ENCODE data around the gene COL4A5. TPM values are rescaled to one million over a fixed set of nuclear protein-coding genes. Genes with fewer than 3 reads are reported as not detected.

COL4A5 gene
- total and polyA plus RNA-seq, 2 donors (not counting 3 experiments of a cell fraction or from before 2014, with no cell fraction given): 15.4 to 28.8 TPM

GRCh38 chrX:108701633-108702032 is 262.0 kb downstream of the COL4A5 start:
- intact Hi-C loops (cut with micrococcal nuclease): no loop called here
- Histone ChIP-seq H3K9me3 (replicated peaks; ENCODE audit: control insufficient read depth, insufficient read depth, low read length) (no peaks in the 10 kb centered on the region), H4K20me1 (replicated peaks; ENCODE audit: control insufficient read depth, extremely low read depth, insufficient read depth, low read length) (no peaks in the 10 kb centered on the region), H3K36me3 (ENCODE audit: control insufficient read depth in 2 of 2, extremely low read depth in 1 of 2, insufficient read depth in 2 of 2, low read length in 2 of 2) (no peaks in the 10 kb centered on the region), H3K4me2 (ENCODE audit: insufficient read depth, low read length) (no peak overlapping the region), H3K9me1 (replicated peaks; ENCODE audit: control insufficient read depth, extremely low read depth, insufficient read depth, low read length) (no peaks in the 10 kb centered on the region), H3K79me2 (ENCODE audit: control insufficient read depth, insufficient read depth, low read length) (no peaks in the 10 kb centered on the region), H2AFZ (ENCODE audit: low read depth, low read length) (no peak overlapping the region), H3K4me1 (ENCODE audit: control insufficient read depth, extremely low read depth, insufficient read depth, low read length) (no peaks in the 10 kb centered on the region), H3K27ac (ENCODE audit: insufficient read depth, low read depth, low read length) (no peak overlapping the region), H3K9ac (replicated peaks; ENCODE audit: extremely low read depth, insufficient read depth, low read length) (no peak overlapping the region), H3K4me3 (replicated peaks in 1 of 3; ENCODE audit: insufficient read depth in 1 of 3, low read depth in 1 of 3, low read length in 3 of 3) (no peak overlapping the region), H3K27me3 (ENCODE audit: control insufficient read depth in 2 of 2, insufficient read depth in 2 of 2, low read length in 2 of 2) (no peaks in the 10 kb centered on the region)
- ChIA-PET POLR2A (no interaction called here), CTCF (interaction anchor here (7.7 kb wide), 1 partner anchor 683 kb away, joined by 250 read pairs; no protein-coding TSS in a partner anchor)
- no peak for TF ChIP-seq MYC (IDR thresholded peaks at IDR 0.05; ENCODE audit: low read depth, low read length)
- no peak for TF ChIP-seq MAX (IDR thresholded peaks at IDR 0.05; ENCODE audit: insufficient read depth, insufficient read length)
- no peak for TF ChIP-seq POLR2AphosphoS5 (IDR thresholded peaks at IDR 0.05; ENCODE audit: insufficient read depth, low read depth, low read length)
- TF ChIP-seq CTCF (IDR thresholded peaks at IDR 0.05; ENCODE audit: extremely low read depth in 1 of 2, insufficient read depth in 1 of 2, low read depth in 1 of 2, low read length in 2 of 2): no peak
- TF ChIP-seq JUN (IDR thresholded peaks at IDR 0.05; ENCODE audit: borderline replicate concordance, insufficient read depth, insufficient read length, low read depth): no peak
- no peak for TF ChIP-seq POLR2A (IDR thresholded peaks at IDR 0.05; ENCODE audit: low read depth, low read length)
- TF ChIP-seq GATA2 (IDR thresholded peaks at IDR 0.05; ENCODE audit: insufficient read depth, insufficient read length, low read depth, low read length): no peak
- TF ChIP-seq EZH2 (IDR thresholded peaks at IDR 0.05; ENCODE audit: borderline replicate concordance, low read depth, low read length, severe bottlenecking): no peak
- TF ChIP-seq FOS (IDR thresholded peaks at IDR 0.05; ENCODE audit: borderline replicate concordance, insufficient read depth, low read length): no peak
- no peak for DNase-seq (ENCODE audit: low read depth, low spot score)
- BruUV-seq (replicated peaks): no TSS peak
- dilution Hi-C loops (cut with MboI; ENCODE audit: extremely low pct_ligation_motif_present, low sequenced_read_pairs): no loop called here
- no peak for FAIRE-seq
